GM23338 (cell line): ENCODE measurements around the gene BCKDHA.

Source experiments
- CREB1 ChIP-seq: fragments of 250-450 bp; sonication (Bioruptor Pico); IDR thresholded peaks from 2 replicates; pipeline ENCODE4 v1.5.0; 2020; ENCODE audit warnings: low read depth, mild to moderate bottlenecking, moderate library complexity
- CTCF ChIP-seq, 2 experiments: fragments of 200-600 bp in 1 of 2; sonication (generic) in 1 of 2; conservative IDR thresholded peaks; 2 replicates each; pipeline versions ENCODE4 v1.5.1 to v1.6.1; 2016 to 2017; ENCODE audit warnings: antibody characterized with exemption in 2 of 2, low read depth in 2 of 2, mild to moderate bottlenecking in 2 of 2, moderate library complexity in 1 of 2
- ETS1 ChIP-seq: IDR thresholded peaks from 2 replicates; pipeline ENCODE4 v1.6.1; 2016; ENCODE audit warnings: antibody characterized with exemption
- EZH2 ChIP-seq: fragments of 200-600 bp; sonication (generic); IDR thresholded peaks from one replicate; pipeline ENCODE4 v1.8.0; 2017; ENCODE audit warnings: antibody characterized with exemption, mild to moderate bottlenecking, low read depth; ENCODE audit not compliant: unreplicated experiment
- EZH2phosphoT487 ChIP-seq: fragments of 200-600 bp; sonication (generic); IDR thresholded peaks from one replicate; pipeline ENCODE4 v1.8.1; 2018; ENCODE audit warnings: antibody characterized with exemption; ENCODE audit not compliant: unreplicated experiment
- NANOG ChIP-seq: IDR thresholded peaks from 2 replicates; pipeline ENCODE4 v1.6.1; 2016; ENCODE audit warnings: antibody characterized with exemption, borderline replicate concordance
- POLR2AphosphoS5 ChIP-seq: IDR thresholded peaks from 2 replicates; pipeline ENCODE4 v1.6.1; 2016; ENCODE audit warnings: antibody characterized with exemption, low read depth
- REST ChIP-seq: IDR thresholded peaks from one replicate; pipeline ENCODE4 v1.6.1; 2018; ENCODE audit warnings: antibody characterized with exemption; ENCODE audit not compliant: unreplicated experiment
- STAT1 ChIP-seq: IDR thresholded peaks from one replicate; pipeline ENCODE4 v1.6.1; 2016; ENCODE audit warnings: antibody characterized with exemption; ENCODE audit not compliant: unreplicated experiment

- no peak for TF ChIP-seq CTCF (conservative IDR thresholded peaks at IDR 0.05; ENCODE audit: low read depth in 2 of 2)
- TF ChIP-seq REST: no peak
- TF ChIP-seq EZH2: no peak
- peak; percentile 60 for TF ChIP-seq POLR2AphosphoS5
- no peak for TF ChIP-seq ETS1
- no peak for TF ChIP-seq NANOG
- no peak for TF ChIP-seq EZH2phosphoT487
- no peak for TF ChIP-seq STAT1
- peak; percentile 73 for TF ChIP-seq CREB1 (CRISPR knock-in tag)
These were observed at the start of gene BCKDHA, which contains the start of gene EXOSC5 for GRCh38 chr19:41397086-41398049.
